Measurements from ENCODE around the gene CALN1. TPM values are rescaled to one million over a fixed set of nuclear protein-coding genes. Genes with fewer than 3 reads are reported as not detected.
"Not testable (repeated sequence)": the region's sequence is repeated elsewhere in the genome, so short reads cannot be mapped to it uniquely, and the experiment has no call there.

The CALN1 gene
- total and polyA plus RNA-seq, 2 experiments from 2014 or later, result 0.23 to 0.28 TPM

GRCh38 chr7:71750290-71750689 lies 661.8 kb downstream of the CALN1 start:
- no peak for DNase-seq (ENCODE audit: low spot score)
- H3K4me3 ChIP-seq, result no peak overlapping the region
- H3K27ac ChIP-seq, result no peak overlapping the region
- H3K27me3 ChIP-seq, result peaks cover 24% of the 10 kb centered on the region
- 91% methylated on average over 6 of the region's 6 CpGs for WGBS (ENCODE audit: low lambda C conversion rate, missing lambda C conversion rate)
- H3K4me1 ChIP-seq (ENCODE audit: insufficient read depth), result no peaks in the 10 kb centered on the region
- H3K9me2 ChIP-seq (replicated peaks; ENCODE audit: insufficient read depth), result no peaks in the 10 kb centered on the region
- H2AFZ ChIP-seq, result no peak overlapping the region
- no peak overlapping the region for H3K4me2 ChIP-seq
- no peaks in the 10 kb centered on the region for H3K9me3 ChIP-seq (ENCODE audit: low read depth)
- TF ChIP-seq EZH2phosphoT487 (IDR thresholded peaks at IDR 0.05; ENCODE audit: low read depth, severe bottlenecking, unreplicated experiment) (no peak), EZH2 (IDR thresholded peaks at IDR 0.05; ENCODE audit: borderline replicate concordance) (no peak), CTCF (IDR thresholded peaks at IDR 0.05; ENCODE audit: poor library complexity) (no peak)
- H3K79me2 ChIP-seq, result no peaks in the 10 kb centered on the region
- no peaks in the 10 kb centered on the region for H4K20me1 ChIP-seq (ENCODE audit: insufficient read depth, poor library complexity, severe bottlenecking)
- H3K36me3 ChIP-seq (replicated peaks; ENCODE audit: insufficient read depth, low read depth), result no peaks in the 10 kb centered on the region

GRCh38 chr7:71746006-71746405 lies 666.1 kb downstream of the CALN1 start:
- Histone ChIP-seq H3K9me2 (replicated peaks; ENCODE audit: insufficient read depth) (no peaks in the 10 kb centered on the region), H4K20me1 (ENCODE audit: insufficient read depth, poor library complexity, severe bottlenecking) (no peaks in the 10 kb centered on the region), H3K79me2 (no peaks in the 10 kb centered on the region), H3K27me3 (no peaks in the 10 kb centered on the region), H2AFZ (no peak overlapping the region), H3K4me1 (ENCODE audit: insufficient read depth) (no peaks in the 10 kb centered on the region), H3K4me3 (no peak overlapping the region), H3K27ac (no peak overlapping the region), H3K9me3 (ENCODE audit: low read depth) (no peaks in the 10 kb centered on the region), H3K4me2 (no peak overlapping the region), H3K36me3 (replicated peaks; ENCODE audit: insufficient read depth, low read depth) (no peaks in the 10 kb centered on the region)
- WGBS (ENCODE audit: low lambda C conversion rate, missing lambda C conversion rate), result 85% methylated on average over 5 of the region's 5 CpGs
- TF ChIP-seq CTCF (IDR thresholded peaks at IDR 0.05; ENCODE audit: poor library complexity) (peak; percentile 23), EZH2phosphoT487 (IDR thresholded peaks at IDR 0.05; ENCODE audit: low read depth, severe bottlenecking, unreplicated experiment) (no peak)
- DNase-seq (ENCODE audit: low spot score), result no peak

- Histone ChIP-seq H3K79me2 (no peaks in the 10 kb centered on the region), H3K9me2 (replicated peaks; ENCODE audit: insufficient read depth) (no peaks in the 10 kb centered on the region), H3K36me3 (replicated peaks; ENCODE audit: insufficient read depth, low read depth) (no peaks in the 10 kb centered on the region), H3K4me2 (no peak overlapping the region), H3K27ac (no peak overlapping the region), H3K4me3 (no peak overlapping the region), H3K27me3 (no peaks in the 10 kb centered on the region), H2AFZ (no peak overlapping the region), H3K9me3 (ENCODE audit: low read depth) (no peaks in the 10 kb centered on the region), H4K20me1 (ENCODE audit: insufficient read depth, poor library complexity, severe bottlenecking) (no peaks in the 10 kb centered on the region), H3K4me1 (ENCODE audit: insufficient read depth) (no peaks in the 10 kb centered on the region)
- 83% methylated on average over 5 of the region's 5 CpGs for WGBS (ENCODE audit: low lambda C conversion rate, missing lambda C conversion rate)
- no peak for TF ChIP-seq EZH2phosphoT487 (IDR thresholded peaks at IDR 0.05; ENCODE audit: low read depth, severe bottlenecking, unreplicated experiment)
- no peak for DNase-seq (ENCODE audit: low spot score)
Measured at GRCh38 chr7:71740174-71740560, 672.0 kb downstream of the CALN1 start.

GRCh38 chr7:71739520-71740173 lies 672.5 kb downstream of the CALN1 start:
- H4K20me1 ChIP-seq (ENCODE audit: insufficient read depth, poor library complexity, severe bottlenecking), result no peaks in the 10 kb centered on the region
- 77% methylated on average over 10 of the region's 10 CpGs for WGBS (ENCODE audit: low lambda C conversion rate, missing lambda C conversion rate)

DNA sequence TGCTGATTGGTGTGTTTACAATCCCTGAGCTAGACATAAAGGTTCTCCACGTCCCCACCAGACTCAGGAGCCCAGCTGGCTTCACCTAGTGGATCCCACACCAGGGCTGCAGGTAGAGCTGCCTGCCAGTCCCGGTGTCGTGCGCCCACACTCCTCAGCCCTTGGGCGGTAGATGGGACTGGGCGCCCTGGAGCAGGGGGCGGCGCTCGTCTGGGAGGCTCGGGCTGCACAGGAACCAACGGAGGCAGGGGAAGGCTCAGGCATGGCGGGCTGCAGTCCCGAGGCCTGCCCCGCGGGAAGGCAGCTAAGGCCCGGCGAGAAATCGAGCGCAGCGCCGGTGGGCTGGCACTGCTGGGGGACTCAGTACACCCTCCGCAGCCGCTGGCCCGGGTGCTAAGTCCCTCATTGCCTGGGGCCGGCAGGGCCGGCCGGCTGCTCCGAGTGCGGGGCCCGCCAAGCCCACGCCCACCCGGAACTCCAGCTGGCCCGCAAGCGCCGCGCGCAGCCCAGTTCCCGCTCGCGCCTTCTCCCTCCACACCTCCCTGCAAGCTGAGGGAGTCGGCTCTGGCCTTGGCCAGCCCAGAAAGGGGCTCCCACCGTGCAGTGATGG lies 674.1 kb downstream of the CALN1 start:
- not testable (repeated sequence) for H2AFZ ChIP-seq; H3K4me1 ChIP-seq (ENCODE audit: insufficient read depth); DNase-seq (ENCODE audit: low spot score); H3K4me3 ChIP-seq; H3K27me3 ChIP-seq; H4K20me1 ChIP-seq (ENCODE audit: insufficient read depth, poor library complexity, severe bottlenecking); H3K9me2 ChIP-seq (replicated peaks; ENCODE audit: insufficient read depth); H3K79me2 ChIP-seq; H3K9me3 ChIP-seq (ENCODE audit: low read depth); H3K27ac ChIP-seq; H3K36me3 ChIP-seq (replicated peaks; ENCODE audit: insufficient read depth, low read depth); H3K4me2 ChIP-seq
- WGBS (ENCODE audit: low lambda C conversion rate, missing lambda C conversion rate), result 97% methylated on average over 36 of the region's 42 CpGs

More at GRCh38 chr7:71739520-71740173, 672.5 kb downstream of the CALN1 start:
- Histone ChIP-seq H3K9me2 (replicated peaks; ENCODE audit: insufficient read depth) (no peaks in the 10 kb centered on the region), H3K4me3 (no peak overlapping the region), H3K4me1 (ENCODE audit: insufficient read depth) (no peaks in the 10 kb centered on the region), H3K27ac (no peak overlapping the region), H3K36me3 (replicated peaks; ENCODE audit: insufficient read depth, low read depth) (no peaks in the 10 kb centered on the region), H3K4me2 (no peak overlapping the region), H3K79me2 (no peaks in the 10 kb centered on the region), H2AFZ (no peak overlapping the region), H3K27me3 (no peaks in the 10 kb centered on the region), H3K9me3 (ENCODE audit: low read depth) (no peaks in the 10 kb centered on the region)
- TF ChIP-seq EZH2phosphoT487 (IDR thresholded peaks at IDR 0.05; ENCODE audit: low read depth, severe bottlenecking, unreplicated experiment) (no peak), CTCF (IDR thresholded peaks at IDR 0.05; ENCODE audit: poor library complexity) (no peak), EZH2 (IDR thresholded peaks at IDR 0.05; ENCODE audit: borderline replicate concordance) (no peak)
- no peak for DNase-seq (ENCODE audit: low spot score)
